IMR-90 (cell line): ENCODE results near the gene MAP3K15. TPM values are rescaled to one million over a fixed set of nuclear protein-coding genes. Genes with fewer than 3 reads are reported as not detected.

Experiments used
- ATAC-seq: fragments of 200-7000 bp; cut with Tn5 transposase; 2 replicates; pipeline ENCODE4 v1.9.1; 2020; ENCODE audit warnings: low read depth, mild to moderate bottlenecking, moderate library complexity
- BruUV-seq: library from RNA; stranded (reverse); fragments of 400-500 nt; replicated peaks from 2 replicates; lab custom pipeline; 2021; lab: Mats Ljungman, UMichigan
- CTCF ChIA-PET: fragments of 300-600 bp; formaldehyde crosslinking; extraction: SDS; loops from one replicate; lab custom pipeline; 2021; ENCODE audit warnings: antibody characterized with exemption; lab: Yijun Ruan, JAX
- POLR2A ChIA-PET: fragments of 300-600 bp; sonication (Branson Sonifier 250); formaldehyde crosslinking; loops from one replicate; lab custom pipeline; 2022; ENCODE audit warnings: antibody characterized with exemption; ENCODE audit not compliant: unreplicated experiment; lab: Charles Lee
- DNase-seq: peaks from one replicate; pipeline ENCODE4 v3.0.0; 2013
- H2AFZ ChIP-seq: replicated peaks from 2 replicates; pipeline ENCODE3; 2013; ENCODE audit warnings: low read length, mild to moderate bottlenecking; ENCODE audit not compliant: poor library complexity
- H2AK5ac ChIP-seq: 2 replicates; pipeline ENCODE4 v1.6.1; 2013; ENCODE audit warnings: low read depth, low read length, inconsistent platforms
- H2AK9ac ChIP-seq: replicated peaks from 2 replicates; pipeline ENCODE3; 2013; ENCODE audit warnings: mild to moderate bottlenecking, low read depth, low read length, moderate library complexity; ENCODE audit not compliant: poor library complexity
- H2BK120ac ChIP-seq: 2 replicates; pipeline ENCODE4 v1.6.1; 2013; ENCODE audit warnings: low read depth, low read length, inconsistent platforms
- H2BK15ac ChIP-seq: 3 replicates; pipeline ENCODE4 v1.6.1; 2013; ENCODE audit warnings: low read depth, low read length, inconsistent platforms
- H2BK20ac ChIP-seq: 2 replicates; pipeline ENCODE4 v1.6.1; 2013; ENCODE audit warnings: low read depth, mild to moderate bottlenecking, inconsistent platforms, low read length, moderate library complexity
- H2BK5ac ChIP-seq: 2 replicates; pipeline ENCODE4 v1.6.1; 2013; ENCODE audit warnings: mild to moderate bottlenecking, low read depth, low read length, inconsistent platforms; ENCODE audit not compliant: poor library complexity, severe bottlenecking
- H3K14ac ChIP-seq: replicated peaks from 2 replicates; pipeline ENCODE4 v1.6.1; 2013; ENCODE audit warnings: low read depth, low read length, inconsistent platforms
- H3K18ac ChIP-seq: 2 replicates; pipeline ENCODE4 v1.6.1; 2013; ENCODE audit warnings: low read depth, low read length, control low read depth
- H3K23ac ChIP-seq: 2 replicates; pipeline ENCODE4 v1.6.1; 2013; ENCODE audit warnings: low read depth, low read length, inconsistent platforms
- H3K27ac ChIP-seq: 2 replicates; pipeline ENCODE4 v1.5.1; 2013; ENCODE audit warnings: mild to moderate bottlenecking, control low read depth, low read length; ENCODE audit not compliant: insufficient read depth
- H3K27me3 ChIP-seq: 2 replicates; pipeline ENCODE4 v1.6.1; 2013; ENCODE audit warnings: low read length; ENCODE audit not compliant: control insufficient read depth, insufficient read depth
- H3K36me3 ChIP-seq: 2 replicates; pipeline ENCODE4 v1.6.1; 2013; ENCODE audit warnings: low read length, mixed read lengths; ENCODE audit not compliant: control insufficient read depth, insufficient read depth
- H3K4ac ChIP-seq: 2 replicates; pipeline ENCODE4 v1.6.1; 2013; ENCODE audit warnings: low read depth, low read length, inconsistent platforms
- H3K4me1 ChIP-seq: 2 replicates; pipeline ENCODE4 v1.6.1; 2013; ENCODE audit warnings: low read length, mixed read lengths; ENCODE audit not compliant: control insufficient read depth, insufficient read depth
- H3K4me2 ChIP-seq: 2 replicates; pipeline ENCODE4 v1.6.1; 2013; ENCODE audit warnings: low read depth, mild to moderate bottlenecking, control low read depth, low read length, moderate library complexity
- H3K4me3 ChIP-seq: 2 replicates; pipeline ENCODE4 v1.5.1; 2013; ENCODE audit warnings: low read depth, mild to moderate bottlenecking, control low read depth, low read length, moderate library complexity; ENCODE audit not compliant: insufficient read depth
- H3K56ac ChIP-seq: 2 replicates; pipeline ENCODE4 v1.6.1; 2013; ENCODE audit warnings: low read length, inconsistent platforms; ENCODE audit not compliant: insufficient read depth; ENCODE audit errors: extremely low read depth
- H3K79me1 ChIP-seq, 2 experiments: 2 replicates each; pipeline ENCODE4 v1.6.1; 2013; ENCODE audit warnings: low read length in 2 of 2, inconsistent platforms in 1 of 2, low read depth in 1 of 2
- H3K9ac ChIP-seq: 2 replicates; pipeline ENCODE4 v1.6.1; 2013; ENCODE audit warnings: low read depth, low read length, control low read depth
- H3K9me1 ChIP-seq: 2 replicates; pipeline ENCODE4 v1.6.1; 2013; ENCODE audit warnings: low read length, inconsistent platforms; ENCODE audit not compliant: insufficient read depth
- H3K9me3 ChIP-seq: 2 replicates; pipeline ENCODE4 v1.6.1; 2013; ENCODE audit warnings: low read length; ENCODE audit not compliant: control insufficient read depth, insufficient read depth
- H4K20me1 ChIP-seq: 2 replicates; pipeline ENCODE4 v1.6.1; 2013; ENCODE audit warnings: low read length, inconsistent platforms; ENCODE audit not compliant: insufficient read depth
- H4K5ac ChIP-seq: 2 replicates; pipeline ENCODE4 v1.6.1; 2013; ENCODE audit warnings: mild to moderate bottlenecking, low read depth, low read length, control low read depth
- H4K8ac ChIP-seq, 2 experiments: 2 replicates each; pipeline ENCODE4 v1.6.1; 2013; ENCODE audit warnings: low read depth in 2 of 2, low read length in 2 of 2, control low read depth in 1 of 2, inconsistent platforms in 1 of 2
- H4K91ac ChIP-seq: 2 replicates; pipeline ENCODE4 v1.6.1; 2013; ENCODE audit warnings: low read depth, low read length, inconsistent platforms; ENCODE audit not compliant: insufficient read depth
- MAFK ChIP-seq: IDR thresholded peaks from 2 replicates; pipeline ENCODE4 v1.6.1; 2012; ENCODE audit warnings: low read depth, low read length, improper control_type of control experiment
- MAZ ChIP-seq: IDR thresholded peaks from 2 replicates; pipeline ENCODE4 v1.6.1; 2012; ENCODE audit warnings: low read depth, mild to moderate bottlenecking, low read length, improper control_type of control experiment, moderate library complexity, borderline replicate concordance
- POLR2A ChIP-seq: IDR thresholded peaks from 2 replicates; pipeline ENCODE4 v1.6.1; 2012; ENCODE audit warnings: mild to moderate bottlenecking, low read depth, low read length
- RFX5 ChIP-seq: IDR thresholded peaks from 2 replicates; pipeline ENCODE4 v1.8.0; 2012; ENCODE audit warnings: low read depth, mild to moderate bottlenecking, low read length, moderate library complexity
- WGBS, 2 experiments: methylation state at CpG; one replicate each; pipeline versions ENCODE4 v1.1.5 to v1.1.7; 2013; ENCODE audit warnings: missing lambda C conversion rate in 2 of 2; ENCODE audit not compliant: insufficient read length in 1 of 2; ENCODE audit errors: extremely low coverage in 2 of 2; 5-methylcytosine and 5-hydroxymethylcytosine counted together
- dilution Hi-C: fragments of 300-500 bp; cut with HindIII; formaldehyde crosslinking; loops from one replicate; pipeline ENCODE4 v1.14.3; 2018; ENCODE audit warnings: low sequenced_read_pairs; ENCODE audit not compliant: unreplicated experiment
- in situ Hi-C: fragments of 300-500 bp; cut with MboI; formaldehyde crosslinking; loops from 3 replicates; pipeline ENCODE4 v1.14.3; 2019; ENCODE audit warnings: low sequenced_read_pairs, inconsistent platforms, mixed read lengths
- intact Hi-C: fragments of 100-400 bp; cut with micrococcal nuclease; formaldehyde crosslinking; loops from 2 replicates; pipeline ENCODE4 v1.10.0; 2022
- polyA plus RNA-seq, 3 experiments: library from polyadenylated mRNA; depleted of rRNA; stranded (reverse); fragments of >200 nt; gene quantifications; 2 replicates each; pipeline ENCODE4 v1.2.3, GENCODE V29; 2012; ENCODE audit warnings: low replicate concordance in 1 of 3
- total RNA-seq: library from RNA; depleted of rRNA; stranded (reverse); fragments of >200 nt; gene quantifications from 2 replicates; pipeline ENCODE4 v1.2.3, GENCODE V29; 2012
- TF ChIP-seq, protein P1 (sequence below): conservative IDR thresholded peaks from 2 replicates; pipeline ENCODE4 v1.5.1; 2012; ENCODE audit warnings: mild to moderate bottlenecking, low read depth, low read length, improper control_type of control experiment

Gene MAP3K15
- total and polyA plus RNA-seq, 2 of the 4 experiments (the other 2 are of a cell fraction), result under 0.01 to 0.10 TPM

DNA sequence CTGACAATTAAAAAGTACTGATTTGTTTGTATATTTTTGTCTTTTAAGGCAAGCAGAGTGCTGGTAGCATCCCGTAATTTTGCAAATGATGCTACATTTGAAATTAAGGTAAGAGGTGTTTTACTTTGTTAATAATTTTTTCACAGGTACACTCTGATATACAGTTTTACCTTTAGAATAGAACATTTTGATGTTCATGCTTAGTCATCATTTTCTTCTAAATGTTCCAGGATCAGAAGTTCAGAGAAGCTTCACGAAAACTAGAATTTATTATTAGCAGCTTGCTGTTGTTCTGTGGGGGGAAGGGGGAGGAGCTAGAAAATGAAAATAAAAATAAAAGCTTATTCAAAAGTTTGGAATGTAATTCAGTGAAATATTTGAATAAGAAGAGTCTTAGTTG lies 166.0 kb downstream of the MAP3K15 start:
- H3K9me3 ChIP-seq, result no peaks in the 10 kb centered on the region
- no peak overlapping the region for H3K9ac ChIP-seq
- no peak overlapping the region for H2AFZ ChIP-seq
- ATAC-seq (no peak), DNase-seq (no peak)
- intact Hi-C loops, result no loop called here
- H3K4me2 ChIP-seq, result no peak overlapping the region
- TF ChIP-seq, protein P1, sequence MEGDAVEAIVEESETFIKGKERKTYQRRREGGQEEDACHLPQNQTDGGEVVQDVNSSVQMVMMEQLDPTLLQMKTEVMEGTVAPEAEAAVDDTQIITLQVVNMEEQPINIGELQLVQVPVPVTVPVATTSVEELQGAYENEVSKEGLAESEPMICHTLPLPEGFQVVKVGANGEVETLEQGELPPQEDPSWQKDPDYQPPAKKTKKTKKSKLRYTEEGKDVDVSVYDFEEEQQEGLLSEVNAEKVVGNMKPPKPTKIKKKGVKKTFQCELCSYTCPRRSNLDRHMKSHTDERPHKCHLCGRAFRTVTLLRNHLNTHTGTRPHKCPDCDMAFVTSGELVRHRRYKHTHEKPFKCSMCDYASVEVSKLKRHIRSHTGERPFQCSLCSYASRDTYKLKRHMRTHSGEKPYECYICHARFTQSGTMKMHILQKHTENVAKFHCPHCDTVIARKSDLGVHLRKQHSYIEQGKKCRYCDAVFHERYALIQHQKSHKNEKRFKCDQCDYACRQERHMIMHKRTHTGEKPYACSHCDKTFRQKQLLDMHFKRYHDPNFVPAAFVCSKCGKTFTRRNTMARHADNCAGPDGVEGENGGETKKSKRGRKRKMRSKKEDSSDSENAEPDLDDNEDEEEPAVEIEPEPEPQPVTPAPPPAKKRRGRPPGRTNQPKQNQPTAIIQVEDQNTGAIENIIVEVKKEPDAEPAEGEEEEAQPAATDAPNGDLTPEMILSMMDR, result no peak
- peak; percentile 91 for TF ChIP-seq MAFK
- TF ChIP-seq RFX5, result no peak
- TF ChIP-seq MAZ, result no peak
- no peak for TF ChIP-seq POLR2A
- no peak overlapping the region for H4K8ac ChIP-seq
- no peak overlapping the region for H3K27ac ChIP-seq
- H4K91ac ChIP-seq, result no peak overlapping the region
- no peak overlapping the region for H3K14ac ChIP-seq
- in situ Hi-C loops, result no loop called here
- no peak overlapping the region for H2BK20ac ChIP-seq
- peaks cover 13% of the 10 kb centered on the region for H3K36me3 ChIP-seq
- no peaks in the 10 kb centered on the region for H3K4me1 ChIP-seq
- H3K9me1 ChIP-seq, result no peaks in the 10 kb centered on the region
- CTCF ChIA-PET, result interaction anchor here (0.6 kb wide), 1 partner anchor 390 kb away, joined by 3 read pairs; no protein-coding TSS in a partner anchor
- no peak overlapping the region for H4K5ac ChIP-seq
- H3K18ac ChIP-seq, result no peak overlapping the region
- no peak overlapping the region for H2BK120ac ChIP-seq
- peaks cover 3% of the 10 kb centered on the region; the same call in 1 of the 2 replicates for H4K20me1 ChIP-seq
- no peak overlapping the region for H3K4ac ChIP-seq
- H3K56ac ChIP-seq, result no peak overlapping the region
- no peak overlapping the region for H2AK5ac ChIP-seq
- POLR2A ChIA-PET, result no interaction called here
- dilution Hi-C loops, result no loop called here
- no peak overlapping the region for H3K23ac ChIP-seq
- H3K4me3 ChIP-seq, result no peak overlapping the region
- H3K79me1 ChIP-seq, result no peaks in the 10 kb centered on the region; a peak in 1 of 4 replicates
- no peak overlapping the region for H2AK9ac ChIP-seq
- H3K27me3 ChIP-seq, result no peaks in the 10 kb centered on the region
- no CpG with 5 or more reads among the region's 2 CpGs for WGBS, 2 experiments
- no peak overlapping the region for H2BK5ac ChIP-seq
- no TSS peak for BruUV-seq
- no peak overlapping the region for H2BK15ac ChIP-seq
